ENCODE data around the gene ABCC1.

GRCh38 chr16:15950869-15951268, 1.5 kb downstream of the ABCC1 start:
- TF ChIP-seq EZH2 (IDR thresholded peaks at IDR 0.05; ENCODE audit: borderline replicate concordance, low read length) (no peak), CTCF (IDR thresholded peaks at IDR 0.05; ENCODE audit: low read length) (no peak)
